ENCODE measurements around the gene CKMT2.
A peak's percentile ranks its signal among the peaks of the same experiment; 100 is the strongest.
"Not testable (repeated sequence)": the region's sequence is repeated elsewhere in the genome, so short reads cannot be mapped to it uniquely, and the experiment has no call there.

Gene CKMT2

DNA sequence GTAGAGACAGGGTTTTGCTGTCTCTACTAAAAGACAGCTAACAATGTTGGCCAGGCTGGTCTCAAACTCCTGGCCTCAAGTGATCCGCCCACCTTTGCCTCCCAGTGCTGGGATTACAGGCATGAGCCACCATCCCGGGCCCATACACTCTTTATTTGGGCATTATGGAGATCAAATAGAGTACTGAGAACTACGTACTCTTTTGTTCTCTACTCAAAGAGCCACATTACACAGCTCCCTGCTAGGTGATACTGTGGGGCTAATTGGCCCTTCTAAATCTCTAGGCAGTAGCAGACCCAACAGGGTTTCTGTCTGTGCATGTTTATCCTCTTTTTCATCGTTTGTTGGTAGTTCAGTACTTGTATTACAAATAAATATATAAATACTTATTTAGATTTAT is 16.1 kb downstream of the CKMT2 start:
- no peak for DNase-seq (ENCODE audit: low spot score in 2 of 2)
- Histone ChIP-seq H3K4me3 (no peak overlapping the region), H3K9me3 (no peaks in the 10 kb centered on the region), H3K36me3 (replicated peaks) (no peaks in the 10 kb centered on the region), H3K27me3 (ENCODE audit: low read depth) (no peaks in the 10 kb centered on the region), H3K4me1 (peaks cover 4% of the 10 kb centered on the region; the same call in 1 of the 2 replicates)
- in situ Hi-C loops (cut with MboI; ENCODE audit: low sequenced_read_pairs) = no loop called here

- DNase-seq (ENCODE audit: low spot score in 2 of 2) = no peak
- H3K27me3 ChIP-seq (ENCODE audit: low read depth) = no peaks in the 10 kb centered on the region
- in situ Hi-C loops (cut with MboI; ENCODE audit: low sequenced_read_pairs) = no loop called here
- H3K36me3 ChIP-seq (replicated peaks) = no peaks in the 10 kb centered on the region
- H3K4me1 ChIP-seq = peaks cover 4% of the 10 kb centered on the region; the same call in 1 of the 2 replicates
- H3K4me3 ChIP-seq = no peak overlapping the region
- no peaks in the 10 kb centered on the region for H3K9me3 ChIP-seq
Observed at GRCh38 chr5:81250004-81250403, 16.9 kb downstream of the CKMT2 start.

GRCh38 chr5:81251922-81252321 is 18.8 kb downstream of the CKMT2 start:
- Histone ChIP-seq H3K36me3 (replicated peaks) (no peaks in the 10 kb centered on the region), H3K27me3 (ENCODE audit: low read depth) (no peaks in the 10 kb centered on the region), H3K4me3 (no peak overlapping the region), H3K4me1 (peaks cover 4% of the 10 kb centered on the region; the same call in 1 of the 2 replicates), H3K9me3 (no peaks in the 10 kb centered on the region)
- in situ Hi-C loops (cut with MboI; ENCODE audit: low sequenced_read_pairs) = no loop called here
- no peak for DNase-seq (ENCODE audit: low spot score in 2 of 2)

DNA sequence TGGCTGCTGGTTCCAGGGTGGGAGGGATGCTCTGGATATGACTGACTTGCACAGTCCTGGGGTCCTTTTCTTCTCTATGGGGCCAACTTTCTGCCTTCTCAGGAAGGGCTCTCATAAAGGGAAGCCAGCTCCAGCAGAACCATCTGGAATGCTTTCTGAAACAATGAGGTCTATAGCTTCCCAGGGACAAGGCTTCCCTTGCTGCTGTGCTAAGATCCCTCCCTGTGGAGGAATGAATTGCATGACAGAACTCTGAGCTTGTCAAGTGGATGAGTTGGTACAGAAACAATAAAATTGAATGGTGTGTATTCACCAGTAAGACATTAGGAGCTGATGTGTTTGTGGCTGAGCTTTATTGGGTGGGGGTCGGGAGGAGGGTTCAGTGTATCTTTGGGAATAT is 19.8 kb downstream of the CKMT2 start:
- in situ Hi-C loops (cut with MboI; ENCODE audit: low sequenced_read_pairs) = no loop called here
- H3K4me1 ChIP-seq = peaks cover 2% of the 10 kb centered on the region; the same call in 1 of the 2 replicates

GRCh38 chr5:81253875-81254274 is 20.8 kb downstream of the CKMT2 start:
- Histone ChIP-seq H3K36me3 (replicated peaks) (no peaks in the 10 kb centered on the region), H3K9me3 (no peaks in the 10 kb centered on the region), H3K27me3 (ENCODE audit: low read depth) (no peaks in the 10 kb centered on the region), H3K4me3 (no peak overlapping the region), H3K4me1 (no peaks in the 10 kb centered on the region)
- in situ Hi-C loops (cut with MboI; ENCODE audit: low sequenced_read_pairs) = no loop called here
- DNase-seq (ENCODE audit: low spot score in 2 of 2) = no peak

More for the DNA sequence above, 19.8 kb downstream of the CKMT2 start:
- Histone ChIP-seq H3K36me3 (replicated peaks) (no peaks in the 10 kb centered on the region), H3K9me3 (no peaks in the 10 kb centered on the region), H3K4me3 (no peak overlapping the region), H3K27me3 (ENCODE audit: low read depth) (no peaks in the 10 kb centered on the region)
- DNase-seq (ENCODE audit: low spot score in 2 of 2) = no peak

DNA sequence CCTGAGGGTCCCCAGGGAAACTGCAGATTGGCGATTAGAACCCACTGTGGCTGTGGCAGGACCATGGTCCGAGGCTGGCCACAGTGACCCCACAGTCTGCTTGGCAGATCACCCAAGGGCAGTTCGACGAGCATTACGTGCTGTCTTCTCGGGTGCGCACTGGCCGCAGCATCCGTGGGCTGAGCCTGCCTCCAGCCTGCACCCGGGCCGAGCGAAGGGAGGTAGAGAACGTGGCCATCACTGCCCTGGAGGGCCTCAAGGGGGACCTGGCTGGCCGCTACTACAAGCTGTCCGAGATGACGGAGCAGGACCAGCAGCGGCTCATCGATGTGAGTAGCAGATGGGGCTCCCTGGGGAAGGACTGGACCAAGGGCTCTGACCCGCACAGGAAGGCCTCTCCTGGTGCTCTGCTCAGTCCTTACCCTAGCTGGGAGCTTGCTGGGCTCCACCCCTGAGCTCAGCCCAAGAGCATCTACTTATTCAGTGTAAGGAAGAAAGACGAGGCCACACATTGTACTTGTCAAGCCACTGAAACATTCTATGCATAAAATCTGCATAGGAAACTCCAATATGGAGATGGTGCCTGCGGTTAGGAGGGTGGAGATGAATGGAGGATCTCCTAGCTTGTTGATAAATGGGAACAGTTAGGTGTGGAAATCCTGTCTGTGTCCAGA is 21.9 kb downstream of the CKMT2 start:
- in situ Hi-C loops (cut with MboI; ENCODE audit: low sequenced_read_pairs) = no loop called here
- DNase-seq (ENCODE audit: low spot score in 2 of 2) = no peak
- no peak overlapping the region for H3K4me3 ChIP-seq
- H3K27me3 ChIP-seq (ENCODE audit: low read depth) = no peaks in the 10 kb centered on the region
- H3K36me3 ChIP-seq (replicated peaks) = no peaks in the 10 kb centered on the region
- no peaks in the 10 kb centered on the region for H3K9me3 ChIP-seq
- H3K4me1 ChIP-seq = no peaks in the 10 kb centered on the region

DNA sequence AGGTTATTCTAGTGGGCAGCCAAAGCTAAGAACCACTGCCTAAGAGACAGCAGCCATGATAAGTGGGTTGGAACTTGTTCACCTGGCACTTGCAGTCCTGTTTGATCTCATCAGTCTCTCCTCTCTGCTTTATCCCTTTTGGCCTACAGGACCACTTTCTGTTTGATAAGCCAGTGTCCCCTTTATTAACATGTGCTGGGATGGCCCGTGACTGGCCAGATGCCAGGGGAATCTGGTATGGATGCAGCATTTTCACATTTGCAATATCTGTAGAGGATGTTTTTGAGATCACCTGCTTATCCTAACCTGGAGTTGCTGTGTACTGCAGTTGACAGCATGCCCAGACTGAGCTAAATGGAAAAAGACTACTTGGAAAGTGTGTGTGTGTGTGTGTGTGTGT is 23.6 kb downstream of the CKMT2 start:
- Histone ChIP-seq H3K27me3 (ENCODE audit: low read depth) (no peaks in the 10 kb centered on the region), H3K36me3 (replicated peaks) (no peaks in the 10 kb centered on the region), H3K4me1 (no peaks in the 10 kb centered on the region), H3K9me3 (no peaks in the 10 kb centered on the region), H3K4me3 (no peak overlapping the region)
- in situ Hi-C loops (cut with MboI; ENCODE audit: low sequenced_read_pairs) = no loop called here
- no peak for DNase-seq (ENCODE audit: low spot score in 2 of 2)

GRCh38 chr5:81262796-81263195 is 29.7 kb downstream of the CKMT2 start:
- H3K27me3 ChIP-seq (ENCODE audit: low read depth); H3K9me3 ChIP-seq; H3K36me3 ChIP-seq (replicated peaks); H3K4me3 ChIP-seq; in situ Hi-C loops (cut with MboI; ENCODE audit: low sequenced_read_pairs); DNase-seq (ENCODE audit: low spot score in 2 of 2); H3K4me1 ChIP-seq: not testable (repeated sequence)

- in situ Hi-C loops (cut with MboI; ENCODE audit: low sequenced_read_pairs) = no loop called here
- DNase-seq (ENCODE audit: low spot score in 2 of 2) = no peak
- H3K27me3 ChIP-seq (ENCODE audit: low read depth) = no peaks in the 10 kb centered on the region
- H3K4me3 ChIP-seq = no peak overlapping the region
- H3K36me3 ChIP-seq (replicated peaks) = no peaks in the 10 kb centered on the region
- H3K9me3 ChIP-seq = no peaks in the 10 kb centered on the region; the same call in 1 of the 2 replicates
- H3K4me1 ChIP-seq = no peaks in the 10 kb centered on the region; the same call in 1 of the 2 replicates
Observed at GRCh38 chr5:81265101-81265500, 32.0 kb downstream of the CKMT2 start.

DNA sequence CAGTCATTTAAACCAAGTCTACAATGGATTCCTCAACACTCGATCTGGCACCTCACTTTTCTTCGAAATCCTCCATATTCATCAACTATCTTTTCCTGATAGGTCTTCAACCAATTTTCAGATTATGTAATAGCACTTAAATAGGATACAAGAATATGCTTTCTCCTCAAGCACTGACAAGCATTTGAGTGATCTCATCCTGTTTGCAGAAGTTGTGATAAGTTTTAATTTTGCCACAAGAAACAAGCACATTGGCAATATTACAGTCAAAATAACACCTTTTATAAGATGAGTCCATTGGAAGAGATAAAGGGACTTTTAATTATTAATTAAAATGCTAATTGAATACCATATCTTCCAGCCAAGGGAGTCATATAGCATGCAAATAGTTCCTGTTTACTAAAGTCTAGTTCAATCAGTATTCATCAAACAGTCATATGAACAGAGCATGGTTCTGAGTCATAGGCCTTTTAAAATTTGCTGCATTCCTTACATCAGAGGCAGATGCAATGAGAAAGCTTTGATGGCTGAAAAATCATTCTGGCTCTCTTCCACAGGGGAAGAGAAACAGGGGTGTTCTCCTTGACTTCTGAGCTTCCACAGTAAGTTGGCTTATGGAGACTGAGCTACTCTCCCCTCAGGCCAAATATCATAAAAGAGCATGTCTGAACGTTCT is 35.5 kb downstream of the CKMT2 start:
- Histone ChIP-seq H3K4me1 (no peaks in the 10 kb centered on the region; the same call in 1 of the 2 replicates), H3K27me3 (ENCODE audit: low read depth) (no peaks in the 10 kb centered on the region), H3K4me3 (no peak overlapping the region), H3K9me3 (peaks cover 8% of the 10 kb centered on the region; the same call in 1 of the 2 replicates), H3K36me3 (replicated peaks) (no peaks in the 10 kb centered on the region)
- in situ Hi-C loops (cut with MboI; ENCODE audit: low sequenced_read_pairs) = no loop called here
- no peak for DNase-seq (ENCODE audit: low spot score in 2 of 2)

DNA sequence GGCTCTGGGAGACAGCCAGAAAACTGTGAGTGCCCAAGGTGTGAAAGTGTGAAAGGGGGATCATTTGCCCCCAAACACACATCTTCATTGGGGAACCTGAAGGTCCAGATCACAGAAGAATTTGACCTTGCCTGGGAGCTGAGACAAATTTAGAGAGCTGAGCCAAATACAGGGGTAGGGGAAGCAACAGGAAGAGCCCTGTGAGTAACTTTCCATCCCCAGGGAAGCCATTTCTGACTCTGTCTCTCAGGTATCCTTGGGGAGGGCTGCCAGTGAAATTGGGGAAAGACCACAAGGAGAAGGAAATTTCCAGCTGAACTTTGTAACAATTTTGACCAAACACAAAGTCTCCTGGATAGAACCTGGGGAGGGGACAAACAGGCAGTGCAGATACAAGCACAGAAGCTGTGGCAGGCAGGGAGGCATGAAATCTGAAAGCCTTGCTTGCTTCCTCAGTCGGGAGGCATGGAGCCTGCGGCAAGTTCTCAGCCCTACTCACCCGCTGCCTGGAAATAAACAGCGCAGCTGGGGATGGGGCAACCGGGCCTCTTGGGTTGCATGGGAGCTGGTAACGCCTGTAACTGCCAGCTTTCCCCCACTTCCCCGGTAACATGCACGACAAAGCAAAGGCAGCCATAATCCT is 36.8 kb downstream of the CKMT2 start:
- no peaks in the 10 kb centered on the region for H3K27me3 ChIP-seq (ENCODE audit: low read depth)
- no peaks in the 10 kb centered on the region for H3K36me3 ChIP-seq (replicated peaks)
- peaks cover 8% of the 10 kb centered on the region; the same call in 1 of the 2 replicates for H3K9me3 ChIP-seq
- H3K4me1 ChIP-seq = no peaks in the 10 kb centered on the region; the same call in 1 of the 2 replicates
- no peak overlapping the region for H3K4me3 ChIP-seq
- in situ Hi-C loops (cut with MboI; ENCODE audit: low sequenced_read_pairs) = no loop called here
- DNase-seq (ENCODE audit: low spot score in 2 of 2) = no peak

- H3K4me3 ChIP-seq; H3K27me3 ChIP-seq (ENCODE audit: low read depth); H3K36me3 ChIP-seq (replicated peaks); in situ Hi-C loops (cut with MboI; ENCODE audit: low sequenced_read_pairs); H3K4me1 ChIP-seq; H3K9me3 ChIP-seq: not testable (repeated sequence)
- peak in 1 of 2 experiments; percentile 60 for DNase-seq (ENCODE audit: low spot score in 2 of 2)
Observed at GRCh38 chr5:81270394-81271027, 37.4 kb downstream of the CKMT2 start.

DNA sequence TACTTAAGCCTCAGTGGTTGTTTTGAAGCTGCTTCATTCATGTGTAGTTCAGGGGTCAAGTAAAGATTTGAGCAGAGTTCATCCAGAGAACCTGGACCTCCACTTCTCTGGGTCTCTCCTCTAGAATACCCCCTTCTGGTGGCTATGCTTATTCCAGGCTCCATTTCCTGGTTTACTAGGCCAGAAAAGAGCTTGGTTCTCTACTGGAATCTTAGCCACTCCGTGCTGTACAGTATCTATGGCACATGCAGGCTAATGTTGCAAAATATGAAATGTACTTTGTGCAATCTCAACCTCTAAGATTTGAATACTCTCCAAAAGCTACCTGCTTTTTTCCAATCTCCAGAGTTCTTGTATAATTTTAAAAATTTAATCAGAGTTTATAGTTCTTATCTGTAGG is 50.9 kb downstream of the CKMT2 start:
- no peaks in the 10 kb centered on the region for H3K36me3 ChIP-seq (replicated peaks)
- in situ Hi-C loops (cut with MboI; ENCODE audit: low sequenced_read_pairs) = no loop called here

More for the DNA sequence above, 50.9 kb downstream of the CKMT2 start:
- no peak for DNase-seq (ENCODE audit: low spot score in 2 of 2)
- Histone ChIP-seq H3K4me3 (no peak overlapping the region), H3K9me3 (no peaks in the 10 kb centered on the region), H3K4me1 (peaks cover 2% of the 10 kb centered on the region; the same call in 1 of the 2 replicates), H3K27me3 (ENCODE audit: low read depth) (no peaks in the 10 kb centered on the region)

Measured in HAP-1 (cell line).